Thyroid gland (tissue), 4 donors: ENCODE measurements around the gene CRIM1. TPM values are rescaled to one million over a fixed set of nuclear protein-coding genes. Genes with fewer than 3 reads are reported as not detected.

Experiments used
- DNase-seq, 2 donors: peaks; one replicate each; pipeline ENCODE4 v3.0.0-alpha.2; 2019
- H3K27ac ChIP-seq, 3 donors: fragments of 200-600 bp; sonication (generic); 1 replicate in 2 of 3; 2 replicates in 1 of 3; pipeline ENCODE4 v1.5.1; 2016 to 2019; ENCODE audit warnings: mild to moderate bottlenecking in 1 of 3, moderate library complexity in 1 of 3
- H3K27me3 ChIP-seq: fragments of 200-600 bp; sonication (generic); one replicate; pipeline ENCODE4 v1.5.1; 2019
- H3K36me3 ChIP-seq, 2 donors: fragments of 200-600 bp; sonication (generic); one replicate each; pipeline ENCODE4 v1.5.1; 2016 to 2019
- H3K4me1 ChIP-seq, 2 donors: fragments of 200-600 bp; sonication (generic); one replicate each; pipeline ENCODE4 v1.5.1; 2017 to 2019
- H3K4me3 ChIP-seq, 3 donors: fragments of 200-600 bp; sonication (generic); replicated peaks in 1 of 3; 1 replicate in 2 of 3; 2 replicates in 1 of 3; pipeline ENCODE4 v1.5.1; 2016; ENCODE audit warnings: mild to moderate bottlenecking in 1 of 3
- H3K9me3 ChIP-seq: fragments of 200-600 bp; sonication (generic); one replicate; pipeline ENCODE4 v1.5.1; 2017
- POLR2A ChIP-seq, 2 donors: fragments of 450-650 bp; IDR thresholded peaks; one replicate each; pipeline ENCODE4 v1.6.1; 2017; ENCODE audit warnings: antibody characterized with exemption in 2 of 2, mild to moderate bottlenecking in 2 of 2, moderate library complexity in 1 of 2
- WGBS, 2 donors: methylation state at CpG; one replicate each; pipeline ENCODE4 v1.1.5; 2017; 5-methylcytosine and 5-hydroxymethylcytosine counted together
- intact Hi-C: fragments of 100-400 bp; cut with DNase I; formaldehyde crosslinking; loops from one replicate; pipeline ENCODE4 v1.15.1; 2023
- total RNA-seq, 4 donors: library from RNA; depleted of rRNA; stranded (reverse); fragments of >200 nt; gene quantifications; one replicate each; pipeline ENCODE4 v1.2.3, GENCODE V29; 2016
- TF ChIP-seq, protein P1 (sequence below), 6 experiments: fragments of 200-600 bp in 3 of 6; fragments of 450-650 bp in 3 of 6; sonication (generic) in 3 of 6; IDR thresholded peaks; one replicate each; pipeline ENCODE4 v1.5.1; 2016 to 2019; ENCODE audit warnings: antibody characterized with exemption in 6 of 6, mild to moderate bottlenecking in 2 of 6, inconsistent platforms in 1 of 6, moderate library complexity in 1 of 6

The CRIM1 gene
- total RNA-seq, 4 donors from 2014 or later: 49.5 to 104 (median 71.5) TPM

DNA sequence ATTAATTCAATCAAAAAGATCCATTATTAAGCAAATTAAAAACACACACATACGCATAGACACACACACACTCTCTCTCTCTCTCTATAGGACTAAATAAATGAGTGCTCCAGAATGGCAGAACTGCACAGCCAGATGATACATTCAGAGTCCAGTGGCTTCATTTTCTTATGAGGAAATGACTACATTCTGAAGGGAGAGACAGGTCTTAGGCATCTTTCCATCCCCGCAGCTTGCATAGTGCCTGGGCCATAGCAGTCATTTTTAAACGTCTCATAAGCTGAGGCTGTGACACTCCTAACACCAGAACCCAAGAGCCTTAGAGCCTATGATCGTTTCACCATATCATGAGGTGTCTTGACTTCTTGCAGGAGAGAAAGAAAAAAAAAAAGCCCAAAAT is 211.3 kb downstream of the CRIM1 start:
- TF ChIP-seq, protein P1, sequence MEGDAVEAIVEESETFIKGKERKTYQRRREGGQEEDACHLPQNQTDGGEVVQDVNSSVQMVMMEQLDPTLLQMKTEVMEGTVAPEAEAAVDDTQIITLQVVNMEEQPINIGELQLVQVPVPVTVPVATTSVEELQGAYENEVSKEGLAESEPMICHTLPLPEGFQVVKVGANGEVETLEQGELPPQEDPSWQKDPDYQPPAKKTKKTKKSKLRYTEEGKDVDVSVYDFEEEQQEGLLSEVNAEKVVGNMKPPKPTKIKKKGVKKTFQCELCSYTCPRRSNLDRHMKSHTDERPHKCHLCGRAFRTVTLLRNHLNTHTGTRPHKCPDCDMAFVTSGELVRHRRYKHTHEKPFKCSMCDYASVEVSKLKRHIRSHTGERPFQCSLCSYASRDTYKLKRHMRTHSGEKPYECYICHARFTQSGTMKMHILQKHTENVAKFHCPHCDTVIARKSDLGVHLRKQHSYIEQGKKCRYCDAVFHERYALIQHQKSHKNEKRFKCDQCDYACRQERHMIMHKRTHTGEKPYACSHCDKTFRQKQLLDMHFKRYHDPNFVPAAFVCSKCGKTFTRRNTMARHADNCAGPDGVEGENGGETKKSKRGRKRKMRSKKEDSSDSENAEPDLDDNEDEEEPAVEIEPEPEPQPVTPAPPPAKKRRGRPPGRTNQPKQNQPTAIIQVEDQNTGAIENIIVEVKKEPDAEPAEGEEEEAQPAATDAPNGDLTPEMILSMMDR (IDR thresholded peaks at IDR 0.05): no peak
- no peak for DNase-seq
- H3K36me3 ChIP-seq: no peaks in the 10 kb centered on the region
- H3K9me3 ChIP-seq: no peaks in the 10 kb centered on the region
- intact Hi-C loops: no loop called here
- H3K4me3 ChIP-seq: no peak overlapping the region
- H3K4me1 ChIP-seq: peaks cover 12% of the 10 kb centered on the region in 2 donors
- no peaks in the 10 kb centered on the region for H3K27me3 ChIP-seq
- WGBS, 2 donors: 95 to 97% methylated on average over 4 of the region's 4 CpGs
- H3K27ac ChIP-seq: no peak overlapping the region

DNA sequence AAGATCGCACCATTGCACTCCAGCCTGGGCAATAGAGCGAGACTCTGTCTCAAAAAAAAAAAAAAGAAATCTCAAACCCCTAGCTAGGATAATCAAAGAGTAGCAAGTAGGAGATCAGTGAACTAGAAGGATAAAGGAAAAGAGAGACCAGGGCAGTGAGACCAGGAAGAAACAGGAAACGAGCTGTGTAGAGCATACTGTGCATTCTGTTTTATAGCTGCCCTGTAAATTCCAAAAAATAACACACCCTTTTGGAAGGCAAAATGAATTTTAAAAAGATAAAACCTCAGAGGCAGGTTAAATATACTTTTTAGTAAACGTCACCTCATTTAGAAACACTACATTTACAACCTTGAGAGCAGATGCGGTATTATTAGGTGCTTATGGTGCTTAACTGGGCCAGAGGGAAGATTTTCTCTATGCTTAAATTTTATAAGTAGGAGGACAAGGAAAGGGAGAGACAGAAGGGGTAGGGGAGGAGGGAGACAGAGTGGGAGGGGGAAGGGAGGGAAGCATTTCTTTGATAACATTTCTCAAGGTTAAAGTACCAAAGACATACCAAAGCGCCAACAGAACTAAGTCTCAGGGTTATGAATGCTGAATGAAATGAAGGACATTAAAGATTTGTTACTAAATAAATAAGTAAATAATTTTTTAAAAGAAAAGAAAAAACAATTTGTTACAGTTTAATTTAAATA is 212.3 kb downstream of the CRIM1 start:
- intact Hi-C loops: no loop called here
- TF ChIP-seq, protein P1 (IDR thresholded peaks at IDR 0.05): no peak
- Histone ChIP-seq H3K4me3 (no peak overlapping the region), H3K27me3 (no peaks in the 10 kb centered on the region), H3K4me1 (peaks cover 3 to 7% of the 10 kb centered on the region in 2 donors), H3K27ac (no peak overlapping the region), H3K9me3 (no peaks in the 10 kb centered on the region), H3K36me3 (no peaks in the 10 kb centered on the region)
- DNase-seq: no peak
- 96 to 98% methylated on average over 6 of the region's 6 CpGs for WGBS, 2 donors

DNA sequence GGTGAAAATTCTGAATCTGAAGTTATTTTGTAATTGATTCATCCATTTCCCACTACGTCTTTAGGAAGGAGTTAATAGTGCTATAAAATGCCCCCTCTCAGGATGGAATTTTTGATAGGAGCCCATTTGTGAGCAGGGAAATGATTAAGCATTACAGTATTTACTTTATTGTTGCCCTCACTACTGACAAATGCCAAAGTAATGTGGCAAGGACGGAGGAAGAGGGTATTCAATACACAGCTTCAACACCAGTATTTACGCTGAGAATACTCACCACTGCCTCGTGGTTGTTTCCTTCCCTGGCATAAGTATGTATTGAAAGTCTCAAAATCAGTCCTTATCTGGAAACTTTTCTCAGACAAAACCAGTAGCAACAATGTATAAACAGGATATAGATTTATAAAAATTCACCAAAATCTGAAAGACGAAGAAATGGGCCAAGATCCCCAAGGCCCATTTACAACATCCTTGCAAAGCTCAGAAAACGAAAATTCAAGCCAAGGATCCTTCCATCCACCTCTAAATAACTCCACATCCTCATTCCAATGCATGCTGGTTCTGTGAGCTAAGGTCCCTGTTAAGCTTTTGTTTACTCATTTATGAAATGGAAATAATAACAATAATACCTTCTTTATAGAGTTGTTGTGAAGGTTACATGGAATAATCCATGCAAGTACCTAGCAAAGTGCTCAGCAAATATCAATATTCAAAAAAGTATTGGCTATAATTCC is 213.1 kb downstream of the CRIM1 start:
- Histone ChIP-seq H3K9me3 (no peaks in the 10 kb centered on the region), H3K36me3 (no peaks in the 10 kb centered on the region), H3K27me3 (no peaks in the 10 kb centered on the region), H3K4me1 (no peaks in the 10 kb centered on the region), H3K27ac (no peak overlapping the region), H3K4me3 (no peak overlapping the region)
- no peak for DNase-seq
- intact Hi-C loops: no loop called here
- no peak for TF ChIP-seq POLR2A (IDR thresholded peaks at IDR 0.05)
- TF ChIP-seq, protein P1 (IDR thresholded peaks at IDR 0.05): no peak
- 76 to 83% methylated on average over 6 of the region's 6 CpGs for WGBS, 2 donors

DNA sequence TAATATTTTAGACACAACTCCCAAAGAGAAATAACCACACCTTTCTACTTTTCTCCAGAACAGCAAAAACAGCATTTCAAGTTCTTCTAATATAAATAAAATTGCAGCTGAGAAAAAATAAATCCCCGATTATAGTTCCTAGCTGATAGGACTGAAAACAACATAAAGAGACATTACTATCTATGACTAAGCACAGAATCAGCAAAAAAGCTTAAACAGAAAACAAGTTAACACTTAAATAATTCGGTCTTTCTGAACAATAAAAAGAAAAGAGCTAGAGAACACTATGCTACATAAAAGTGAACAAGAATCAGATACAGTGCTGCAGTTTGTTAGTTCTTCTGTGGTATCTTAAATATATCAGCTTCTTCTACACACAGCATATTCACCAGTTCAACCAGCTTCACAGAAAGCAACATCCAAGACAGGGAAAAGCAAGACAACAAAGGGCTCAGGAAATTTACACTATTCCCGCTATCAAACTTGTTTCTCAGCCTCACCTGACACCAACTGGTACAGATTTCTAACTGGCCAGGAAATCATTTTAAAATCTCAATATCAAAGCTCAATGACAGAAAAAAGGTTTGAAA is 213.8 kb downstream of the CRIM1 start:
- intact Hi-C loops: no loop called here
- H3K27ac ChIP-seq: no peak overlapping the region
- H3K27me3 ChIP-seq: no peaks in the 10 kb centered on the region
- H3K4me1 ChIP-seq: no peaks in the 10 kb centered on the region
- no peak for TF ChIP-seq POLR2A (IDR thresholded peaks at IDR 0.05)
- TF ChIP-seq, protein P1 (IDR thresholded peaks at IDR 0.05): no peak
- no peaks in the 10 kb centered on the region for H3K36me3 ChIP-seq
- no peak for DNase-seq
- H3K9me3 ChIP-seq: no peaks in the 10 kb centered on the region
- H3K4me3 ChIP-seq: no peak overlapping the region
- WGBS, 2 donors: 89 to 92% methylated on average over 3 of the region's 3 CpGs

DNA sequence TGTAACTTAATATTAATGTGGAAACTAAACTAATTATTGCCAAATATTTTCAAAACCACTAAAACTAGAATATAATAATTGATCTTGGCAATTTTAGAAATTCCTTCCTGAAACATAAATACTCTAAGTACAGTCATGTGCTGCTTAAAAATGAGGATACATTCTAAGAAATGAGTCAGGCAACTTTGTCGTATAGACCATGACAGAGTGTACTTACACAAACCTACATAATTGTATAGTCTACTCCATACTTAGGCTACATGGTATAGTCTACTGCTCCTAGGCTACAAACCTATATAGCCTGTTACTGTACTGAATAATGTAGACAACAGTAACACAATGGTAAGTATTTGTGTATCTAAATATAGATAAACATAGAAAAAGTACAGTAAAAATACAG is 214.8 kb downstream of the CRIM1 start:
- DNase-seq: no peak
- Histone ChIP-seq H3K36me3 (no peaks in the 10 kb centered on the region), H3K4me3 (no peak overlapping the region), H3K4me1 (no peaks in the 10 kb centered on the region), H3K27me3 (no peaks in the 10 kb centered on the region), H3K9me3 (no peaks in the 10 kb centered on the region), H3K27ac (no peak overlapping the region)
- intact Hi-C loops: no loop called here
- TF ChIP-seq POLR2A (IDR thresholded peaks at IDR 0.05): no peak
- TF ChIP-seq, protein P1 (IDR thresholded peaks at IDR 0.05): no peak
- 85 to 93% methylated on average over 1 of the region's 1 CpG for WGBS, 2 donors
